GM12865 (cell line): ENCODE measurements around the gene PRUNE2.
A peak's percentile ranks its signal among the peaks of the same experiment; 100 is the strongest.
"Not testable (repeated sequence)": the region's sequence is repeated elsewhere in the genome, so short reads cannot be mapped to it uniquely, and the experiment has no call there.

ENCODE experiments used
- DNase-seq: peaks from one replicate; pipeline ENCODE4 v3.0.0; 2010; ENCODE audit warnings: low read depth
- H3K4me3 ChIP-seq: 2 replicates; pipeline ENCODE4 v1.5.1; 2011; ENCODE audit warnings: mild to moderate bottlenecking, low read depth, low read length, control low read depth
- TF ChIP-seq, protein P1 (sequence below): IDR thresholded peaks from 2 replicates; pipeline ENCODE4 v1.5.1; 2011; ENCODE audit warnings: low read length, control low read depth, low read depth, inconsistent platforms; ENCODE audit not compliant: insufficient read depth; ENCODE audit errors: missing control alignments

The PRUNE2 gene

DNA sequence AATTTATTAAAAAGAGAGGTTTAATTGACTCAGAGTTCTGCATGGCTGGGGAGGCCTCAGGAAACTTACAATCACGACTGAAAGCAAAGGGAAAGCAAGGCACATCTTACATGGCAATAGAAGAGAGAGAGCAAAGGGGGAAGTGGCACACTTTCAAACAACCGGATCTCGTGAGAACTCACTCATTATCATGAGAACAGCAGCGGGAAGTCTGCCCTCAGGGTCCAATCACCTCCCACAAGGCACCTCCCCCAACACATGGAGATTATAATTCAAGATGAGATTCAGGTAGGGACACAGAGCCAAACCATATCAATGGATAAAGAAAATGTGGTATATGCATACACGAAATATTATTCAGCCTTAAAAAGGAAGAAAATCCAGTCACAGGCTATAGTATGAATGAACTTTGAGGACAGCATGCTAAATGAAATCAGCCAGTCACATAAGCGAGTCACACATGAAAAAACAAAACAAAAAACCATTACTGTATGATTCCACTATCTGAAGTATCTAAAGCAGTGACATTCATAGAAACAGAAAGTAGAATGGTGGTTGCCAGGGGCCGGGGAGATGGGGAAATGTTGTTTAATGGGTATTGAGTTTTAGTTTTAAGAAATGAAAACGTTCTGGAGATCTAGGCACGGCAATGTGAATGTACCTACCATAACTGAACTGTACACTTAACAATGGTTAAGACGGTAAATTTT, 225.0 kb downstream of the PRUNE2 start:
- TF ChIP-seq, protein P1, sequence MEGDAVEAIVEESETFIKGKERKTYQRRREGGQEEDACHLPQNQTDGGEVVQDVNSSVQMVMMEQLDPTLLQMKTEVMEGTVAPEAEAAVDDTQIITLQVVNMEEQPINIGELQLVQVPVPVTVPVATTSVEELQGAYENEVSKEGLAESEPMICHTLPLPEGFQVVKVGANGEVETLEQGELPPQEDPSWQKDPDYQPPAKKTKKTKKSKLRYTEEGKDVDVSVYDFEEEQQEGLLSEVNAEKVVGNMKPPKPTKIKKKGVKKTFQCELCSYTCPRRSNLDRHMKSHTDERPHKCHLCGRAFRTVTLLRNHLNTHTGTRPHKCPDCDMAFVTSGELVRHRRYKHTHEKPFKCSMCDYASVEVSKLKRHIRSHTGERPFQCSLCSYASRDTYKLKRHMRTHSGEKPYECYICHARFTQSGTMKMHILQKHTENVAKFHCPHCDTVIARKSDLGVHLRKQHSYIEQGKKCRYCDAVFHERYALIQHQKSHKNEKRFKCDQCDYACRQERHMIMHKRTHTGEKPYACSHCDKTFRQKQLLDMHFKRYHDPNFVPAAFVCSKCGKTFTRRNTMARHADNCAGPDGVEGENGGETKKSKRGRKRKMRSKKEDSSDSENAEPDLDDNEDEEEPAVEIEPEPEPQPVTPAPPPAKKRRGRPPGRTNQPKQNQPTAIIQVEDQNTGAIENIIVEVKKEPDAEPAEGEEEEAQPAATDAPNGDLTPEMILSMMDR: no peak
- H3K4me3 ChIP-seq: no peak overlapping the region
- DNase-seq: no peak

DNA sequence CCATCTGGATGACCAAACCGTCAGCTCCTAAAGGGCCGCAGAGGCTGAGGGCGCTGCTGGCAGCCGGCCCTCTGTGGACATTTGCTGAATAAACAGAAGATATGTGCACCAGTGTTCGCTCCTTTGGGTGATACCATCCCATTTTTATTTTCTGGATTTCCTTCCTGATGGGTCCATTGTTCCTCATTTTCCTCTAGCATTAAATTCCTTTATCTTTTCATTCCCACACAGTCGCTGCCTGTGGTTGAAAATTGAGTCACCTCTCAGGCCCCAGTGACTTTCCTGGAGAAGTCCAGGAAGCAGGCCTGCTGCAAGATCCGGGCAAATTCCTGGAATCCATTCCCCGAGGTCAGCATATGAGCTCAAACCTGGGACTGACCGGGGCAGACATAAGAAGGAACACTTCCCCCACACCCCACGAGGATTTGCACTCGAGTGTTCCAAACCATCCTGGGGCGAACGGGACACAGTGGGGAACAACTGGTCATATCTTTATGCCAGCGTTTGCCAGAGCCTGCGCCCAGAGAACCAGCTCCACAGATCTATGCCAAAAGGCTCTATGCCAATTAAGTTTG, 228.3 kb downstream of the PRUNE2 start:
- no peak overlapping the region for H3K4me3 ChIP-seq
- DNase-seq: no peak
- TF ChIP-seq, protein P1: no peak

DNA sequence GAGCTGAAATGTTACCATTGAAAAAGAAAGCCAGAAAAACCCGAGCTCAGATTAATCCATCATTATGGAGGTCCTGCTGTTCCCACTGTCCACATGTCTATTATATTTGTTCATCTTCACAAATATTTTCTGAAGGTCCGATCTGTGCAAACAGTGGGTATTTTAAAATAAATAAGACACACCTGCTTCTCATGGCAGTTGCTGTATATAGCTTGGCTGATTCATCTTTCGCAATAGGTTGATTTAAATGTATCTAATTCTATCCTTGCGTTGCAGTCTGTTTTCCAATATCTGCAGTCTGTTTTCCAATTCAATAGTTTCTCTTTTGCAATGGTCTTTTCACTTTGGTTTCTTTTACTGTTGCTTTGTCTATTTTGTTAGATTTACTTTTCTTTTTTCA, 229.1 kb downstream of the PRUNE2 start:
- DNase-seq: no peak
- TF ChIP-seq, protein P1: no peak
- no peak overlapping the region for H3K4me3 ChIP-seq

DNA sequence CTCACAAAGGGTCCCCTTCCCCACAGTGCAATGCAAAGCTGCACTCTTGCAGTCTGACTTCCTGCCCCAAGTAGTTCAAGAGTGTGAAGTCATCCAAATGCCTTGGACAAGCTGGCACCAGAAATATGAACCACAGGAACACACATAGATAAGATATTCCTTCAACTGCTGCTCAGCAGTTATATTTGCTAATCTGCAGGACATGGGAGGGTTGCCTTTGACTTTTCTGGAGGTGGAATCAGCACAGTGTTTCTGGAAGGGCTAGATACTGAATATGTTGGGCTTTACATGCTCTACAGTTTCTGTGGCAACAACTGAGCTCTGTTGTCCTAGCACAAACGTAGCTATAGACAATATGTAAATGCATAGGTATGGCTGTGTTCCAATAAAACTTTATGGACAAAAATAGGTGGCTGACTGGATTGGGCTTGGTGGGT, 238.4 kb downstream of the PRUNE2 start:
- TF ChIP-seq, protein P1: no peak
- DNase-seq: no peak
- H3K4me3 ChIP-seq: no peak overlapping the region

DNA sequence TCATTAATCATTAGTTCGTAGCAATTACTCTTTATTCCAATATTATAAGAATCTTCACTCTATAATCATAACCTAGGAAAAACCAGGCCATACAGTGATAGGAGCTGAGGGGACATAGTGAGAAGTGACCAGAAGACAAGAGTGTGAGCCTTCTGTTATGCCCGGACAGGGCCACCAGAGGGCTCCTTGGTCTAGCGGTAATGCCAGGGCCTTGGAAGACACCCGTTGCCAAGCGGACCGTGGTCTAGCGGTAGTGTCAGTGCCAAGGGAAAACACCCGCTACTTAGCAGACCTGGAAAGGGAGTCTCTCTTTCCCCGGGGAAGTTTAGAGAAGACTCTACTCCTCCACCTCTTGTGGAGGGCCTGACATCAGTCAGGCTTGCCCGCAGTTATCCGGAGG, 239.9 kb downstream of the PRUNE2 start:
- TF ChIP-seq, protein P1: peak; percentile 42
- DNase-seq: peak; percentile 32
- not testable (repeated sequence) for H3K4me3 ChIP-seq

DNA sequence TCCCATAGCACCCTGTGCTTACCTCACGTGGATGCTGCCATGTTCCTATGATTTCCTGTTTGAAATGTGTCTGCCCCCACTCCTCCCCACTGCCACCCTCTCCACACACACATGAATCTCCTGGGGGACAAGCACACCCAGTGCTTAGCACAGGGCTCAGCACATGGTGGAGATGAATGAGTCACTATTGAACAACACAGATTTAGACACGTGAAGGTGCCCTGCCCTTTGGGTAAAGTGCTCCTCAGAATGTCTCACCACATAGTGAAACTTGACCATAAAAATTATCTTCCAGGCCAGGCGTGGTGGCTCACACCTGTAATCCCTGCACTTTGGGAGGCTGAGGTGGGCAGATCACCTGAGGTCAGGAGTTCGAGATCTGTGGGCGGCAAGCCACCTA, 240.5 kb downstream of the PRUNE2 start:
- no peak overlapping the region for H3K4me3 ChIP-seq
- no peak for DNase-seq

More for the DNA sequence above, 240.5 kb downstream of the PRUNE2 start:
- TF ChIP-seq, protein P1: no peak
